ENCODE data around the gene PTPRM.

Gene PTPRM

GRCh38 chr18:8328126-8328525, 761.0 kb downstream of the PTPRM start:
- FAIRE-seq, result no peak
- TF ChIP-seq POLR2A (IDR thresholded peaks at IDR 0.05; ENCODE audit: low read depth, low read length), result no peak
- DNase-seq (ENCODE audit: insufficient read length, low spot score), result no peak

- TF ChIP-seq POLR2A (IDR thresholded peaks at IDR 0.05; ENCODE audit: low read depth, low read length), result no peak
- FAIRE-seq (peak; percentile 84), DNase-seq (ENCODE audit: insufficient read length, low spot score) (peak; percentile 9)
These were observed 762.2 kb downstream of the PTPRM start for GRCh38 chr18:8329186-8329771.

- FAIRE-seq, result no peak
- DNase-seq (ENCODE audit: insufficient read length, low spot score), result no peak
- TF ChIP-seq POLR2A (IDR thresholded peaks at IDR 0.05; ENCODE audit: low read depth, low read length), result no peak
These were observed 763.5 kb downstream of the PTPRM start for GRCh38 chr18:8330575-8330974.

GRCh38 chr18:8332286-8332685, 765.2 kb downstream of the PTPRM start:
- TF ChIP-seq POLR2A (IDR thresholded peaks at IDR 0.05; ENCODE audit: low read depth, low read length), result no peak
- no peak for FAIRE-seq
- no peak for DNase-seq (ENCODE audit: insufficient read length, low spot score)

- DNase-seq (ENCODE audit: insufficient read length, low spot score) (no peak), FAIRE-seq (no peak)
- no peak for TF ChIP-seq POLR2A (IDR thresholded peaks at IDR 0.05; ENCODE audit: low read depth, low read length)
These were observed 766.8 kb downstream of the PTPRM start for GRCh38 chr18:8333961-8334360.

GRCh38 chr18:8337211-8337610, 770.1 kb downstream of the PTPRM start:
- no peak for TF ChIP-seq POLR2A (IDR thresholded peaks at IDR 0.05; ENCODE audit: low read depth, low read length)
- no peak for FAIRE-seq
- no peak for DNase-seq (ENCODE audit: insufficient read length, low spot score)

- TF ChIP-seq POLR2A (IDR thresholded peaks at IDR 0.05; ENCODE audit: low read depth, low read length), result no peak
- FAIRE-seq (no peak), DNase-seq (ENCODE audit: insufficient read length, low spot score) (no peak)
These were observed 772.1 kb downstream of the PTPRM start for GRCh38 chr18:8339210-8339609.

- FAIRE-seq (no peak), DNase-seq (ENCODE audit: insufficient read length, low spot score) (no peak)
- no peak for TF ChIP-seq POLR2A (IDR thresholded peaks at IDR 0.05; ENCODE audit: low read depth, low read length)
These were observed 772.8 kb downstream of the PTPRM start for GRCh38 chr18:8339952-8340351.

GRCh38 chr18:8341481-8342230, 774.5 kb downstream of the PTPRM start:
- no peak for FAIRE-seq
- no peak for TF ChIP-seq POLR2A (IDR thresholded peaks at IDR 0.05; ENCODE audit: low read depth, low read length)
- no peak for DNase-seq (ENCODE audit: insufficient read length, low spot score)

- DNase-seq (ENCODE audit: insufficient read length, low spot score) (no peak), FAIRE-seq (no peak)
- no peak for TF ChIP-seq POLR2A (IDR thresholded peaks at IDR 0.05; ENCODE audit: low read depth, low read length)
These were observed 781.1 kb downstream of the PTPRM start for GRCh38 chr18:8348051-8348720.

- no peak for DNase-seq (ENCODE audit: insufficient read length, low spot score)
- TF ChIP-seq POLR2A (IDR thresholded peaks at IDR 0.05; ENCODE audit: low read depth, low read length), result no peak
- FAIRE-seq, result no peak
These were observed 782.6 kb downstream of the PTPRM start for GRCh38 chr18:8349608-8350323.

- DNase-seq (ENCODE audit: insufficient read length, low spot score), result no peak
- TF ChIP-seq POLR2A (IDR thresholded peaks at IDR 0.05; ENCODE audit: low read depth, low read length), result no peak
- no peak for FAIRE-seq
These were observed 783.5 kb downstream of the PTPRM start for GRCh38 chr18:8350628-8351027.

GRCh38 chr18:8351161-8351560, 784.0 kb downstream of the PTPRM start:
- no peak for DNase-seq (ENCODE audit: insufficient read length, low spot score)
- FAIRE-seq, result no peak
- TF ChIP-seq POLR2A (IDR thresholded peaks at IDR 0.05; ENCODE audit: low read depth, low read length), result no peak

- FAIRE-seq (no peak), DNase-seq (ENCODE audit: insufficient read length, low spot score) (no peak)
- TF ChIP-seq POLR2A (IDR thresholded peaks at IDR 0.05; ENCODE audit: low read depth, low read length), result no peak
These were observed 787.2 kb downstream of the PTPRM start for GRCh38 chr18:8354304-8354703.
